GM18868 (cell line): ENCODE results near the gene BMAL1.

ENCODE experiments used
- ATAC-seq: cut with Tn5 transposase; IDR thresholded peaks from one replicate; pipeline ENCODE4 v1.9.1; 2021; ENCODE audit warnings: mild to moderate bottlenecking, moderate library complexity; ENCODE audit not compliant: unreplicated experiment

Gene BMAL1

GRCh38 chr11:13314676-13315394 is 37.2 kb downstream of the BMAL1 start:
- ATAC-seq: no peak

DNA sequence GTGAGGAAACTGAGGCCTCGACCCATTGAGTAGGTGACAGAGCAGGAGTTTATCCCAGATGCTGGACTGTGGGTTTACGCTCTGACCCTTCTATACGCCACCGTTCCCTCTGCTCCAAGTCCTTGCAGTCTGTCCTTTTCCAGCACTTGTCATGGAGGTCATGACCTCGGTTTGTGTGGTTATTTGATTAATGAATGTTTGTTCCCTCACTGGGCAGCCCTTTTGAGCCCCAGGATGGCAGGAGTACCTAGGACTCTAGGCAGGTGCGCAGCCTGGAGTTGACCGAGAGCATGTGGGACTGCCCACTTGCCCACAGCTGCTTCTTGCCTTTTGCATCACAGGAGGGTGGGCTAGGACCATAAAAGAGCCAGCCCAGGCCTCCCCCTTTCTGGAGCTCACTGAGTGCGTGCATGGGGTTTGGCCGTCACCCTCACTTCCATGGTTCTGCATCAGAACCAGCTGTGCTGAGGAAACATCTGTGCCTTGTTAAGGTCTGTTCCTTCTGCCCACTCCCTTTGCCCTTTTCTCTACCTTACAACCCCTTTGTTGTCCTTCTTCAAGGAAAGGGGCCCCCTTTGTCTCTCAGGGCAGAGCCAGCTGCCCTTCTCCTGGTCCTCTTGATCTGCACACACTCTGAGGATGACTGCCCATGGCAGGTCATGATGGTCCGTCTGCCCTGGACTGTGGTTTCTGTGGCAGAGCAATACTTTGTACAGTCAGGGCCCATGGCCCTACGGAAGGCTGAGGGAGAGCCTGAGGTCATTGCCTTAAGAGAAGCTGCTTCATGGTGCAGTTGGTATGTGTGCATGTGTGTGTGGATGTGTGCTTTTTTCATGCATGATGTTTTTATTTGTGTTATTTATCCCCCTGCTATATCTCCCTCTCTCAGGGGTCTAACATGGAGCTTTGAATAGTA is 38.2 kb downstream of the BMAL1 start:
- peak; percentile 19 for ATAC-seq

- peak; percentile 65 for ATAC-seq
Measured at GRCh38 chr11:13316528-13316961, 39.0 kb downstream of the BMAL1 start.

DNA sequence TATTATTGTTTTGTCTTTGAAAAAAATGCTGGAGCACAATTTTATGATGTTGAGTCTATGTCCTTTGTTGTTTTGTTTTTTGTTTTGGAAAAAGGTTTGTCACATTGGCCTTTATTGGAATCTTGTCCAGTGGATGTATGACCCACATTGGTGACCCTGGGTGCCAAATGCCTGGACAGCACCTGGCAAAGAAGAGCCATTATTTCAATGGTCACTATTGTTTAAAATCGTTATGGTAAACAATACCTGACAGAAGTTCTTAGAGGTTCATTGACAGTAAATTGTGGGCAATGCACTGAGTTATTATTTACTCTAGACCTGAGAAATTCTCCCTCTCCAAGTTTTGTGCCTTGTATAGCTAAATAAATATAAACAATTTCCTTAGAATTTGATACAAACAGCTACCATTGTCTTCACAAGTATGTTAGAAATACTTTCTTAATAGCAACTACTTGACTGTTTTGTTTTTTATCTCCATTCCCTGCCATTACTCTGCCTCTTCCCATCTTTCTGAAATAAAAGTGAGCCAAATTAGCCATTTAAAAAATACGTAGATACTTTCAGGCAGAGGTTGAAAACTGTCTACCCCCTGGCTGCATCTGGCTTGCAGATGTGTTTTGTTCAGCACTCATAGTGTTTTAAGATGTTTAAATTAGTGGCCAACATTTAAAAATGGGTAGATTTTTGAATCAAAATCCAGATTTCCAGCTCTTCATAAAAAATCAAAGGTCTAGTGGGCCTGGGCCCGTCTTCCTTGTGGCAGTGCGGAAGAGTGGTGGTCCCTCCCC is 39.9 kb downstream of the BMAL1 start:
- no peak for ATAC-seq

GRCh38 chr11:13318498-13319295 is 41.1 kb downstream of the BMAL1 start:
- ATAC-seq: peak; percentile 52

GRCh38 chr11:13320688-13321087 is 43.1 kb downstream of the BMAL1 start:
- no peak for ATAC-seq

- ATAC-seq: peak; percentile 51
Measured at GRCh38 chr11:13321431-13321830, 43.8 kb downstream of the BMAL1 start.

GRCh38 chr11:13324141-13324540 is 46.6 kb downstream of the BMAL1 start:
- ATAC-seq: no peak

DNA sequence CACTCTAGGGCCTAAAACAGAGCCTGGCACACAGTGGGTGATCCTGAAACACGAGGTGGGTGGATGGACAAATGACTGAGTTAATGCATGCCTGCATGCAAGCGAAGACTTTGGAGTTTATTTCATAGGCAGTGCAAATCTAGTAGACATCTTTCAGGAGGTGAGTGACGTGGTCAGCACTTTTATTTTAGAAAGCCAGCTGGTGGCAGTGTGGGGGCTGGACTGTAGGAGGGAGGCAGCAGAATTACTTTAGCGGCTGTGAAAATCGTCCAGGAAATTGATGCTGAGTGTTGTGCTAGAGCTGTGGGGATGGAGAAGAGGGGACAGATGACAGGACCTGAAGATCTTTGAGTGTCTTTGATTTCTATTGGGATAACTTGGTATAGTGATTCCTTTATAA is 47.1 kb downstream of the BMAL1 start:
- ATAC-seq: no peak

GRCh38 chr11:13327421-13327820 is 49.8 kb downstream of the BMAL1 start:
- no peak for ATAC-seq

GRCh38 chr11:13328286-13328685 is 50.7 kb downstream of the BMAL1 start:
- ATAC-seq: no peak

- ATAC-seq: no peak
Measured at GRCh38 chr11:13329670-13330356, 52.2 kb downstream of the BMAL1 start.

- ATAC-seq: no peak
Measured at GRCh38 chr11:13332124-13332523, 54.5 kb downstream of the BMAL1 start.

GRCh38 chr11:13333456-13333957 is 55.9 kb downstream of the BMAL1 start:
- no peak for ATAC-seq

DNA sequence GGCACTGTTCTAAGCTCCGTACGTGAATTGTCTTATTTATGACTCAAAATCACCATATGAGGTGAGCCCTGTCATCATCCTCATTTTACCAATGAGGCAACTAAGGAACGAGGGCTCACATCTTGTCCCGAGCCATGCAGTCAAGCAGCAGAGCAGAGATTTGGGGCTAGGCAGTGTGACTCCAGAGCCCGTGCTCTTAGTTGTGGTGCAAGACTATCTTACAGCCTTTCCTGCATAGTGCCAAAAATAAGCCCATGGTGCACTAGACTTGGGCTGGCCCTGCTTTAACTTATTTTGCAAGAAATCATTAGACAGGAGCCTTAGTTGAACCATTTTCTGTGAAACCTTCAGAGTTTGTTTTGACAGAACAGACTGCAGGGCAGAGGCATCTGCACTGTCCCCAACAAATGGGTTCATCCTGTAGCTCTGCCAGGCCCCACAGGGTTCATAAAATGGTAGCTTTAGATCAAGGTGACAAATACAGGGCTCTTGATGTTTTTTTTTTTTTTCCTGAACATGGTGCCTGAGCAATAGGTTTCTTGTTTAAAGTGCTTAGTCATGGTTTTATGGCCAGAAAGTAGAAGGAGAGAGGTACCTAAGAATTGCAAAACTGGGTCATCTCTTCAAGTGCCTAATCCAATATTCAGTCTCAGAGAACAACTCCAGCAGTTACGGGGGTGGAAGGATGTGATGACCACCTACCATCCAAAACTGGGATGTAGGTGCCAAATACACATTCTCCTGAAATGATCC is 56.6 kb downstream of the BMAL1 start:
- no peak for ATAC-seq

DNA sequence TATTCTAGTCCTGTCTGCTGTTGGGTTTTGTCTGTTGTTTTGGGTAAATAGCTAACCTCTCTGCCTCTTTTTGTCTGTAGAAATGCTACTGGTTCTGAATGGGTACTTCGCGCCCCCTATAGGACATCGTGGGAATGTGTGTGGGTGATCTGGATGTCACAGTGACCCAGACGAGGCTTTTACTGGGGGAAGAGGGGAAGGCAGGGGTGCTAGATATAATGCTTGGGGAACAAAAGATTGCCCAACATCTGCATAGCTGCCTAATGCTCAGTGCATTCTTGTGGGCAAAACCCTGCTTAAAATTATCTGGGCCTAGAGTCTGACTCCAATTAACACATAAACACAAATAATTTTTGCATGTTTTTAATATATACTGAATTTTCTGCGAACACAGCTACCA is 57.7 kb downstream of the BMAL1 start:
- ATAC-seq: peak; percentile 37

DNA sequence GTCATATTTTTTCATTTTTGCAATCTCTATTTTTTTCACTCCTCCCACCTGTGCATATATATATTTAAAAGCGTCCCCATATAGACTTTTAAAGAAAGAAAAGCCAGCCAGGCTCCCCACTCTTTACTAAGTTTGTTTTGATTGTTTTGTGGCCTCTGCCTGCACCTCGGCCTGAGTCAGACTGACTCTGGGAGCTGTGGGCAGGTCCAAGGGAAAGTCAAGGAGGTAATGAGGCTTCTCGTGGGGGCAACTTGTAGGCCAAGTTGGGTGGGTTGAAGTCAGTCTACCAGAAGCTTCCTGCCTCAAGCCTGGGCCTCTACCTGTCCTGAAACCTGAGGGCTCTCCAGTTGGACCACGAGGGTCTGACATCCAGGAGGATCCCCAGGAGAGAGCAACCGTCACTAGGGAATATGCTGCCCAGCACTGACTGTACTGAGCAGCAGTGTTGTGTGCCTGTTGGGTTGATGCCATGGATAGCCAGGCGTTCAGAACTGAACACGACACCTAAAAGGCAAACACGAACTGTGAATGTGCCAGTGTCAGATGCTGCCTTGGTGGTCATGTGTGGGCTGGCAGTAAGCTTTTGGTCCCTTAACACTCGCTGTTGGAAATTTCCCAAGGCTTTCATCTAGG is 58.8 kb downstream of the BMAL1 start:
- no peak for ATAC-seq

DNA sequence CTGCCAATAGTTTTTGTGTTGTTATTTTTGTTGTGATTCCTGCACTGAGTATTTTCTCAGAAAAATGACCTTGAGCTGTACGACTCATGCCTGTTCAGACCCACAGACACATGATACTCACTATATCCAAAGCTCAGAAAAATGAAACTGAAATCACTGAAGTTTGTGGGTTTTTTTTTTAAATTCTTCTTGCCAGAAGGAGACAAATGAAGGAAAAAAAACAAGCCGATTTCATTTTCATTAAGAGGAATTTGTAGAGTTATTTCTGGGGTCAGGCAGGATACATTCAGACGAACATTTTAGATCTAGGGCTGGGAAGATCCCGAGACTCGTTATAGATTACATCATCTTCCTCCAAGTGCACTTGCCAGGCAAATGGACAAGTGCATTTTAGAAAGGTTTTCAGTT is 60.4 kb downstream of the BMAL1 start:
- ATAC-seq: peak; percentile 33
